IMR-90 (cell line): Measurements from ENCODE around the gene TRPV3. TPM values are rescaled to one million over a fixed set of nuclear protein-coding genes. Genes with fewer than 3 reads are reported as not detected.

Source experiments
- ATAC-seq: fragments of 200-7000 bp; cut with Tn5 transposase; 2 replicates; pipeline ENCODE4 v1.9.1; 2020; ENCODE audit warnings: low read depth, mild to moderate bottlenecking, moderate library complexity
- BruUV-seq: library from RNA; stranded (reverse); fragments of 400-500 nt; replicated peaks from 2 replicates; lab custom pipeline; 2021; lab: Mats Ljungman, UMichigan
- CTCF ChIA-PET: fragments of 300-600 bp; formaldehyde crosslinking; extraction: SDS; loops from one replicate; lab custom pipeline; 2021; ENCODE audit warnings: antibody characterized with exemption; lab: Yijun Ruan, JAX
- POLR2A ChIA-PET: fragments of 300-600 bp; sonication (Branson Sonifier 250); formaldehyde crosslinking; loops from one replicate; lab custom pipeline; 2022; ENCODE audit warnings: antibody characterized with exemption; ENCODE audit not compliant: unreplicated experiment; lab: Charles Lee
- DNase-seq: peaks from one replicate; pipeline ENCODE4 v3.0.0; 2013
- H2AFZ ChIP-seq: replicated peaks from 2 replicates; pipeline ENCODE3; 2013; ENCODE audit warnings: low read length, mild to moderate bottlenecking; ENCODE audit not compliant: poor library complexity
- H2AK5ac ChIP-seq: 2 replicates; pipeline ENCODE4 v1.6.1; 2013; ENCODE audit warnings: low read depth, low read length, inconsistent platforms
- H2AK9ac ChIP-seq: replicated peaks from 2 replicates; pipeline ENCODE3; 2013; ENCODE audit warnings: mild to moderate bottlenecking, low read depth, low read length, moderate library complexity; ENCODE audit not compliant: poor library complexity
- H2BK120ac ChIP-seq: 2 replicates; pipeline ENCODE4 v1.6.1; 2013; ENCODE audit warnings: low read depth, low read length, inconsistent platforms
- H2BK15ac ChIP-seq: 3 replicates; pipeline ENCODE4 v1.6.1; 2013; ENCODE audit warnings: low read depth, low read length, inconsistent platforms
- H2BK20ac ChIP-seq: 2 replicates; pipeline ENCODE4 v1.6.1; 2013; ENCODE audit warnings: low read depth, mild to moderate bottlenecking, inconsistent platforms, low read length, moderate library complexity
- H2BK5ac ChIP-seq: 2 replicates; pipeline ENCODE4 v1.6.1; 2013; ENCODE audit warnings: mild to moderate bottlenecking, low read depth, low read length, inconsistent platforms; ENCODE audit not compliant: poor library complexity, severe bottlenecking
- H3K14ac ChIP-seq: replicated peaks from 2 replicates; pipeline ENCODE4 v1.6.1; 2013; ENCODE audit warnings: low read depth, low read length, inconsistent platforms
- H3K18ac ChIP-seq: 2 replicates; pipeline ENCODE4 v1.6.1; 2013; ENCODE audit warnings: low read depth, low read length, control low read depth
- H3K23ac ChIP-seq: 2 replicates; pipeline ENCODE4 v1.6.1; 2013; ENCODE audit warnings: low read depth, low read length, inconsistent platforms
- H3K27ac ChIP-seq: 2 replicates; pipeline ENCODE4 v1.5.1; 2013; ENCODE audit warnings: mild to moderate bottlenecking, control low read depth, low read length; ENCODE audit not compliant: insufficient read depth
- H3K27me3 ChIP-seq: 2 replicates; pipeline ENCODE4 v1.6.1; 2013; ENCODE audit warnings: low read length; ENCODE audit not compliant: control insufficient read depth, insufficient read depth
- H3K36me3 ChIP-seq: 2 replicates; pipeline ENCODE4 v1.6.1; 2013; ENCODE audit warnings: low read length, mixed read lengths; ENCODE audit not compliant: control insufficient read depth, insufficient read depth
- H3K4ac ChIP-seq: 2 replicates; pipeline ENCODE4 v1.6.1; 2013; ENCODE audit warnings: low read depth, low read length, inconsistent platforms
- H3K4me1 ChIP-seq: 2 replicates; pipeline ENCODE4 v1.6.1; 2013; ENCODE audit warnings: low read length, mixed read lengths; ENCODE audit not compliant: control insufficient read depth, insufficient read depth
- H3K4me2 ChIP-seq: 2 replicates; pipeline ENCODE4 v1.6.1; 2013; ENCODE audit warnings: low read depth, mild to moderate bottlenecking, control low read depth, low read length, moderate library complexity
- H3K4me3 ChIP-seq: 2 replicates; pipeline ENCODE4 v1.5.1; 2013; ENCODE audit warnings: low read depth, mild to moderate bottlenecking, control low read depth, low read length, moderate library complexity; ENCODE audit not compliant: insufficient read depth
- H3K56ac ChIP-seq: 2 replicates; pipeline ENCODE4 v1.6.1; 2013; ENCODE audit warnings: low read length, inconsistent platforms; ENCODE audit not compliant: insufficient read depth; ENCODE audit errors: extremely low read depth
- H3K79me1 ChIP-seq, 2 experiments: 2 replicates each; pipeline ENCODE4 v1.6.1; 2013; ENCODE audit warnings: low read length in 2 of 2, inconsistent platforms in 1 of 2, low read depth in 1 of 2
- H3K9ac ChIP-seq: 2 replicates; pipeline ENCODE4 v1.6.1; 2013; ENCODE audit warnings: low read depth, low read length, control low read depth
- H3K9me1 ChIP-seq: 2 replicates; pipeline ENCODE4 v1.6.1; 2013; ENCODE audit warnings: low read length, inconsistent platforms; ENCODE audit not compliant: insufficient read depth
- H3K9me3 ChIP-seq: 2 replicates; pipeline ENCODE4 v1.6.1; 2013; ENCODE audit warnings: low read length; ENCODE audit not compliant: control insufficient read depth, insufficient read depth
- H4K20me1 ChIP-seq: 2 replicates; pipeline ENCODE4 v1.6.1; 2013; ENCODE audit warnings: low read length, inconsistent platforms; ENCODE audit not compliant: insufficient read depth
- H4K5ac ChIP-seq: 2 replicates; pipeline ENCODE4 v1.6.1; 2013; ENCODE audit warnings: mild to moderate bottlenecking, low read depth, low read length, control low read depth
- H4K8ac ChIP-seq, 2 experiments: 2 replicates each; pipeline ENCODE4 v1.6.1; 2013; ENCODE audit warnings: low read depth in 2 of 2, low read length in 2 of 2, control low read depth in 1 of 2, inconsistent platforms in 1 of 2
- H4K91ac ChIP-seq: 2 replicates; pipeline ENCODE4 v1.6.1; 2013; ENCODE audit warnings: low read depth, low read length, inconsistent platforms; ENCODE audit not compliant: insufficient read depth
- BHLHE40 ChIP-seq: fragments of 150-350 bp; IDR thresholded peaks from 2 replicates; pipeline ENCODE4 v1.6.1; 2016; ENCODE audit warnings: mild to moderate bottlenecking, low read depth, low read length
- CEBPB ChIP-seq: IDR thresholded peaks from 2 replicates; pipeline ENCODE4 v1.6.1; 2012; ENCODE audit warnings: low read depth, low read length, improper control_type of control experiment
- CHD1 ChIP-seq: IDR thresholded peaks from 2 replicates; pipeline ENCODE4 v1.6.1; 2012; ENCODE audit warnings: low read depth, low read length, improper control_type of control experiment
- CTCF ChIP-seq: conservative IDR thresholded peaks from 2 replicates; pipeline ENCODE4 v1.5.1; 2012; ENCODE audit warnings: mild to moderate bottlenecking, low read depth, low read length, improper control_type of control experiment
- ELK1 ChIP-seq: fragments of 150-350 bp; IDR thresholded peaks from 2 replicates; pipeline ENCODE4 v1.6.1; 2016; ENCODE audit warnings: low read depth, mild to moderate bottlenecking, low read length, moderate library complexity, borderline replicate concordance
- FOS ChIP-seq: fragments of 150-350 bp; IDR thresholded peaks from 2 replicates; pipeline ENCODE4 v1.6.1; 2016; ENCODE audit warnings: low read depth, low read length
- MAFK ChIP-seq: IDR thresholded peaks from 2 replicates; pipeline ENCODE4 v1.6.1; 2012; ENCODE audit warnings: low read depth, low read length, improper control_type of control experiment
- MXI1 ChIP-seq: IDR thresholded peaks from 2 replicates; pipeline ENCODE4 v1.6.1; 2012; ENCODE audit warnings: low read depth, mild to moderate bottlenecking, low read length, moderate library complexity, borderline replicate concordance
- NFE2L2 ChIP-seq: fragments of 150-350 bp; IDR thresholded peaks from 2 replicates; pipeline ENCODE4 v1.6.1; 2016; ENCODE audit warnings: low read depth, mild to moderate bottlenecking, low read length
- POLR2A ChIP-seq: IDR thresholded peaks from 2 replicates; pipeline ENCODE4 v1.6.1; 2012; ENCODE audit warnings: mild to moderate bottlenecking, low read depth, low read length
- RAD21 ChIP-seq: IDR thresholded peaks from 2 replicates; pipeline ENCODE4 v1.6.1; 2012; ENCODE audit warnings: low read length, improper control_type of control experiment
- RCOR1 ChIP-seq: IDR thresholded peaks from 2 replicates; pipeline ENCODE4 v1.6.1; 2012; ENCODE audit warnings: mild to moderate bottlenecking, low read length, improper control_type of control experiment; ENCODE audit not compliant: insufficient replicate concordance
- SMC3 ChIP-seq: fragments of 150-350 bp; IDR thresholded peaks from 2 replicates; pipeline ENCODE4 v1.6.1; 2016; ENCODE audit warnings: low read depth, mild to moderate bottlenecking, antibody characterized with exemption, low read length, moderate library complexity
- WGBS, 2 experiments: methylation state at CpG; one replicate each; pipeline versions ENCODE4 v1.1.5 to v1.1.7; 2013; ENCODE audit warnings: missing lambda C conversion rate in 2 of 2; ENCODE audit not compliant: insufficient read length in 1 of 2; ENCODE audit errors: extremely low coverage in 2 of 2; 5-methylcytosine and 5-hydroxymethylcytosine counted together
- dilution Hi-C: fragments of 300-500 bp; cut with HindIII; formaldehyde crosslinking; loops from one replicate; pipeline ENCODE4 v1.14.3; 2018; ENCODE audit warnings: low sequenced_read_pairs; ENCODE audit not compliant: unreplicated experiment
- in situ Hi-C: fragments of 300-500 bp; cut with MboI; formaldehyde crosslinking; loops from 3 replicates; pipeline ENCODE4 v1.14.3; 2019; ENCODE audit warnings: low sequenced_read_pairs, inconsistent platforms, mixed read lengths
- intact Hi-C: fragments of 100-400 bp; cut with micrococcal nuclease; formaldehyde crosslinking; loops from 2 replicates; pipeline ENCODE4 v1.10.0; 2022
- polyA plus RNA-seq, 3 experiments: library from polyadenylated mRNA; depleted of rRNA; stranded (reverse); fragments of >200 nt; gene quantifications; 2 replicates each; pipeline ENCODE4 v1.2.3, GENCODE V29; 2012; ENCODE audit warnings: low replicate concordance in 1 of 3
- total RNA-seq: library from RNA; depleted of rRNA; stranded (reverse); fragments of >200 nt; gene quantifications from 2 replicates; pipeline ENCODE4 v1.2.3, GENCODE V29; 2012
- TF ChIP-seq, protein P1 (sequence below): fragments of 150-350 bp; IDR thresholded peaks from 2 replicates; pipeline ENCODE4 v1.6.1; 2017; ENCODE audit warnings: mild to moderate bottlenecking, antibody characterized with exemption, low read length, low read depth

The TRPV3 gene
- total and polyA plus RNA-seq, 2 of the 4 experiments (the other 2 are of a cell fraction): 0.18 to 0.26 TPM

DNA sequence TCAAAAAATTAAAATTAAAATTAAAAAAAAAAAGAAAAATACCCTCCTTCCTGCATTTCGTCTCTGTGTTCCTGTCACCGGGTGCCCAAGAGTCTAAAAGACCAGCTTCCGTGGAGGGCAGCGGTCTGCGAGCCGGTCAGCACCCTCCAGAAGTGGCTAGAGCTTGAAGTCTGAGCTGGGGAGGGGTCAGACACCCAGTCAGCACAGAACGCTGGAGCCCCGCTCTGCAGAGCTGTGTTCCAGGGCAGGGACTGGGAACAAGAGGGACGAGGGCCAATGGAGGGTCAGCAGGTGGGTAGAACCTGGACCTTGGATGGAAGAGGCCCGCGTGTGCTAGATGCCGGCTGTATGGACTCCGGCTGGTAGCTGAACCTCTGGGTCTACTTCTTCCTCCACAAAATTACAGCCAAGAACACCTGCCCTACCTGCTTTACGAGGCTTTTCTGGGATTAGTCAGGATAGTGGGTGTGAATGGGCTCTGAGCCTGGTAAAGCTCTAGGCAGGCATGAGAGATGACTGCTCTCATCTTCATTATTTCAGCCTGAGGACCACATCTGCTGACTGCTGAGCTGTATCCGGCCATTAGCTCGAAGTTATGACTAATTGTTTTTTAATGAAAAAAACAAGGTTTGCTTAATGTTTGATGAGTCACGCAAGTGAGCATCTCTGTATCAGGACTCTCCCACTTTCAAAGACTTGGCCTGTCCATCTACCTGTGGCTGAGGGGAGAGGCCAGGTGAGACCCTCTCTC, 45.7 kb upstream of the TRPV3 start:
- ATAC-seq (peak; percentile 81), DNase-seq (peak; percentile 84)
- Histone ChIP-seq H3K4me3 (no peak overlapping the region), H4K5ac (no peak overlapping the region), H3K18ac (no peak overlapping the region), H4K8ac (no peak overlapping the region), H3K79me1 (no peaks in the 10 kb centered on the region; a peak in 1 of 4 replicates), H3K4me1 (peaks cover 4% of the 10 kb centered on the region), H4K20me1 (peaks cover 3% of the 10 kb centered on the region; the same call in 1 of the 2 replicates), H3K27me3 (no peaks in the 10 kb centered on the region), H2BK5ac (no peak overlapping the region), H3K14ac (no peak overlapping the region), H3K23ac (no peak overlapping the region), H3K27ac (no peak overlapping the region), H2AK9ac (peak overlapping the region; percentile 48), H3K4ac (no peak overlapping the region), H2BK120ac (no peak overlapping the region), H3K9ac (no peak overlapping the region), H3K36me3 (peaks cover 7% of the 10 kb centered on the region), H3K9me3 (no peaks in the 10 kb centered on the region), H4K91ac (no peak overlapping the region), H2BK20ac (no peak overlapping the region), H3K4me2 (no peak overlapping the region), H3K9me1 (peaks cover 5% of the 10 kb centered on the region; the same call in 1 of the 2 replicates), H2BK15ac (no peak overlapping the region), H2AFZ (no peak overlapping the region), H2AK5ac (no peak overlapping the region), H3K56ac (no peak overlapping the region)
- intact Hi-C loops: no loop called here
- CTCF ChIA-PET: interaction anchor here (0.6 kb wide), 2 partner anchors 10 to 12 kb away, joined by 3 to 5 read pairs; no protein-coding TSS in a partner anchor
- in situ Hi-C loops: no loop called here
- TF ChIP-seq, protein P1, sequence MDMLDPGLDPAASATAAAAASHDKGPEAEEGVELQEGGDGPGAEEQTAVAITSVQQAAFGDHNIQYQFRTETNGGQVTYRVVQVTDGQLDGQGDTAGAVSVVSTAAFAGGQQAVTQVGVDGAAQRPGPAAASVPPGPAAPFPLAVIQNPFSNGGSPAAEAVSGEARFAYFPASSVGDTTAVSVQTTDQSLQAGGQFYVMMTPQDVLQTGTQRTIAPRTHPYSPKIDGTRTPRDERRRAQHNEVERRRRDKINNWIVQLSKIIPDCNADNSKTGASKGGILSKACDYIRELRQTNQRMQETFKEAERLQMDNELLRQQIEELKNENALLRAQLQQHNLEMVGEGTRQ: no peak
- TF ChIP-seq POLR2A: no peak
- no peak for TF ChIP-seq RAD21
- TF ChIP-seq NFE2L2: peak; percentile 72
- TF ChIP-seq CTCF: no peak
- TF ChIP-seq CHD1: no peak
- no peak for TF ChIP-seq SMC3
- peak; percentile 75 for TF ChIP-seq CEBPB
- TF ChIP-seq MXI1: no peak
- TF ChIP-seq FOS: peak; percentile 87
- no peak for TF ChIP-seq MAFK
- TF ChIP-seq BHLHE40: no peak
- no peak for TF ChIP-seq ELK1
- no peak for TF ChIP-seq RCOR1
- no TSS peak for BruUV-seq
- WGBS, 2 experiments: 97% methylated on average over 5 of the region's 17 CpGs; no CpG with 5 or more reads in 1 of the 2 experiments
- POLR2A ChIA-PET: no interaction called here
- dilution Hi-C loops: no loop called here
